Sigmoid colon (tissue), 7 donors: ENCODE measurements around the gene ACACA. TPM values are rescaled to one million over a fixed set of nuclear protein-coding genes. Genes with fewer than 3 reads are reported as not detected.

Source experiments
- DNase-seq: peaks from one replicate; pipeline ENCODE4 v3.0.0-alpha.2; 2019
- H3K27ac ChIP-seq, 4 donors: fragments of 200-600 bp; sonication (generic); one replicate each; pipeline ENCODE4 v1.5.1; 2016 to 2019; ENCODE audit warnings: mild to moderate bottlenecking in 1 of 4
- H3K27me3 ChIP-seq, 3 donors: fragments of 200-600 bp; sonication (generic); one replicate each; pipeline ENCODE4 v1.5.1; 2019; ENCODE audit warnings: mild to moderate bottlenecking in 1 of 3
- H3K36me3 ChIP-seq, 4 donors: fragments of 200-600 bp; sonication (generic); one replicate each; pipeline ENCODE4 v1.5.1; 2016 to 2019
- H3K4me1 ChIP-seq, 4 donors: fragments of 200-600 bp; sonication (generic); one replicate each; pipeline ENCODE4 v1.5.1; 2017 to 2019
- H3K4me3 ChIP-seq, 4 donors: fragments of 200-600 bp; sonication (generic); one replicate each; pipeline ENCODE4 v1.5.1; 2017 to 2019; ENCODE audit warnings: mild to moderate bottlenecking in 2 of 4, moderate library complexity in 1 of 4
- H3K9me3 ChIP-seq, 4 donors: fragments of 200-600 bp in 3 of 4; sonication (generic) in 3 of 4; one replicate each; pipeline versions ENCODE4 v1.5.1 to v1.6.1; 2013 to 2019
- EP300 ChIP-seq, 4 donors: sonication (generic); formaldehyde crosslinking; IDR thresholded peaks; one replicate each; pipeline ENCODE4 v1.6.1; 2017; ENCODE audit warnings: antibody characterized with exemption in 4 of 4
- POLR2A ChIP-seq, 2 donors: fragments of 450-650 bp; IDR thresholded peaks; one replicate each; pipeline ENCODE4 v1.6.1; 2016; ENCODE audit warnings: antibody characterized with exemption in 2 of 2, mild to moderate bottlenecking in 2 of 2, moderate library complexity in 2 of 2
- POLR2AphosphoS5 ChIP-seq, 4 donors: sonication (generic); formaldehyde crosslinking; IDR thresholded peaks; one replicate each; pipeline ENCODE4 v1.6.1; 2017; ENCODE audit warnings: antibody characterized with exemption in 4 of 4
- WGBS, 2 donors: extraction: QIAGEN DNeasy Blood & Tissue Kit; methylation state at CpG; one replicate each; pipeline ENCODE4 v1.1.7; 2013; 5-methylcytosine and 5-hydroxymethylcytosine counted together
- intact Hi-C: fragments of 100-400 bp; cut with DNase I; formaldehyde crosslinking; loops from one replicate; pipeline ENCODE4 v1.15.1; 2023
- polyA plus RNA-seq, 3 donors: library from polyadenylated mRNA; stranded (reverse); fragments of 200-250 nt; gene quantifications; one replicate each; pipeline ENCODE4 v1.2.3, GENCODE V29; 2013
- total RNA-seq, 4 donors: library from RNA; depleted of rRNA; stranded (reverse); fragments of >200 nt; gene quantifications; one replicate each; pipeline ENCODE4 v1.1.0, GENCODE V29; 2016
- TF ChIP-seq, protein P1 (sequence below), 4 experiments: fragments of 450-650 bp in 3 of 4; fragments of 200-600 bp in 1 of 4; IDR thresholded peaks; one replicate each; pipeline ENCODE4 v1.5.1; 2016 to 2019; ENCODE audit warnings: antibody characterized with exemption in 4 of 4, mild to moderate bottlenecking in 3 of 4, moderate library complexity in 2 of 4
- donor health status: healthy with polysubstance abuse.
- donor health status: Bipolar disorder and iron deficiency.
- donor health status: healthy.

ACACA gene
- total and polyA plus RNA-seq, 7 donors: 10.8 to 38.9 (median 27.6) TPM

DNA sequence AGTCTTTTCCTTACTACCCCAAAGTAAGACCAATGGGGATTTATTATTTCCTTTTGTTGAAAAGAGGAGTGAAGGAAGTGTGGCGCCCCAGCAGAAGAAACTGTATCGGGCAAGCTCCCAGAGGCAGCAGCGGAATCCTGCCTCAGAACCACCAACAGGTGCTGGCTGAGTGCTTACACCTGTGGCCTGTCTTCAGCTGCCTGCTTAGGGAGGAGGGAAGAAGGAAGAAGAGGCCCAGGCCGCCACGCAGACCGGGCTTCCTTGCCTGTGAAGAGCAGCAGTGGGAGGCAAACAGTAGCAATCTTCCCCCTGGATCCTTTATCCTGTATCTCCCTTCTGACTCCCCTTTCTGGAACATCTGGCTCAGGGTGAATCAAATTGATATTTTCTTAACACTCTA is 323.2 kb downstream of the ACACA start:
- no peaks in the 10 kb centered on the region for H3K4me1 ChIP-seq
- H3K36me3 ChIP-seq: peaks cover 0 to 26% (median 15%) of the 10 kb centered on the region in 4 donors
- intact Hi-C loops: no loop called here
- TF ChIP-seq, protein P1, sequence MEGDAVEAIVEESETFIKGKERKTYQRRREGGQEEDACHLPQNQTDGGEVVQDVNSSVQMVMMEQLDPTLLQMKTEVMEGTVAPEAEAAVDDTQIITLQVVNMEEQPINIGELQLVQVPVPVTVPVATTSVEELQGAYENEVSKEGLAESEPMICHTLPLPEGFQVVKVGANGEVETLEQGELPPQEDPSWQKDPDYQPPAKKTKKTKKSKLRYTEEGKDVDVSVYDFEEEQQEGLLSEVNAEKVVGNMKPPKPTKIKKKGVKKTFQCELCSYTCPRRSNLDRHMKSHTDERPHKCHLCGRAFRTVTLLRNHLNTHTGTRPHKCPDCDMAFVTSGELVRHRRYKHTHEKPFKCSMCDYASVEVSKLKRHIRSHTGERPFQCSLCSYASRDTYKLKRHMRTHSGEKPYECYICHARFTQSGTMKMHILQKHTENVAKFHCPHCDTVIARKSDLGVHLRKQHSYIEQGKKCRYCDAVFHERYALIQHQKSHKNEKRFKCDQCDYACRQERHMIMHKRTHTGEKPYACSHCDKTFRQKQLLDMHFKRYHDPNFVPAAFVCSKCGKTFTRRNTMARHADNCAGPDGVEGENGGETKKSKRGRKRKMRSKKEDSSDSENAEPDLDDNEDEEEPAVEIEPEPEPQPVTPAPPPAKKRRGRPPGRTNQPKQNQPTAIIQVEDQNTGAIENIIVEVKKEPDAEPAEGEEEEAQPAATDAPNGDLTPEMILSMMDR (IDR thresholded peaks at IDR 0.05): no peak
- TF ChIP-seq EP300 (IDR thresholded peaks at IDR 0.05) (no peak), POLR2A (IDR thresholded peaks at IDR 0.05) (no peak), POLR2AphosphoS5 (IDR thresholded peaks at IDR 0.05) (no peak)
- no peak overlapping the region for H3K27ac ChIP-seq
- no peaks in the 10 kb centered on the region for H3K27me3 ChIP-seq
- H3K4me3 ChIP-seq: no peak overlapping the region
- DNase-seq: no peak
- 68 to 82% methylated on average over 6 of the region's 6 CpGs for WGBS, 2 donors
- H3K9me3 ChIP-seq: no peaks in the 10 kb centered on the region

DNA sequence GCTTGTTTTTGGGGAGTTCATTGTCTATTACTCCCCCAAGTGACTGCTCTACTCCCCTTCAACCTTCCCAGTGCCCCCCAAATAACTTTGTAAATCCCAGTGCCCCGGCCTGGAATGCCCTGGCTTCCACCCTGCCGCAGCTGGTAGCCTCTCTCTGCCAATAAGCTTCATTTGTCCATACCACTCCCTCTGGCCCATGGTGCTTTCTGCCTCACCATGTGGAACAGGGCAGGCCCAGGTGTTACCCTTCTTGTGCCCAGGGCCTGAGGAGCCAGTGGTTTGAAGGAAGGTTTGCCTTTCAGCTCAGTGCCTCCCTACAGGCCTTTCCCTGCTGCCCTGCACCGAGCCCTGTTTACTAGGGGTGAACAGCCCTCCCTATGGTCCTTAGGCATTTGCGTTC is 323.7 kb downstream of the ACACA start:
- Histone ChIP-seq H3K27ac (no peak overlapping the region), H3K4me3 (no peak overlapping the region), H3K27me3 (no peaks in the 10 kb centered on the region), H3K9me3 (no peaks in the 10 kb centered on the region), H3K4me1 (no peaks in the 10 kb centered on the region), H3K36me3 (peaks cover 0 to 26% (median 15%) of the 10 kb centered on the region in 4 donors)
- 92 to 93% methylated on average over 4 of the region's 4 CpGs for WGBS, 2 donors
- no peak for DNase-seq
- intact Hi-C loops: no loop called here
- TF ChIP-seq, protein P1 (IDR thresholded peaks at IDR 0.05): no peak
- TF ChIP-seq EP300 (IDR thresholded peaks at IDR 0.05) (no peak), POLR2AphosphoS5 (IDR thresholded peaks at IDR 0.05) (no peak), POLR2A (IDR thresholded peaks at IDR 0.05) (no peak)

DNA sequence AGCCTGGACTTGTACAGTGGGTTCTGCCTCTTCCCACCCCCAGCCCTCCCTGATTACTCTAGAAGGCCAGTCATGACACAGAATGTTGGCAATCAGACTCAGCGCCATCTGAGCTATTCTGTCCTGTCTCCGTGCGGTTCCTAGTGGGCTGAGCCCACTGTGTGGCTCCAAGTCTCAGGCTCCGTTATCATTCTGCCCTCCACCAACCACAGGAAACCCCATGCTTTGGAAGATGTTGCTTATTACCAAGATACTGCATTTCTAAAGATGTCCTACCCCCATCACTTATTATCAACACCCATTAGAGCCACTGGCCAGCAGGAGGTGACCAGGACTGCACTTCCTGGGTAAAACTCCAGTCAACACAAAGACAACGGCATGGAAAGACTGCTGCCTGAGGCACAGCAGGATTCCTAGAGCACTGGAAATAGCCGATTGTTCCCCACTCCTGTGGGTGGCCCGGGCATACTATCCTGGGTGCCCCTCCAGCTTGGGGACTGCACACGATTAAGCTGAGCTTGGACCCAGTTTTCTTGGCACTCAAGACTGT is 324.2 kb downstream of the ACACA start:
- intact Hi-C loops: no loop called here
- no peaks in the 10 kb centered on the region for H3K27me3 ChIP-seq
- H3K27ac ChIP-seq: no peak overlapping the region
- no peak for DNase-seq
- no peaks in the 10 kb centered on the region for H3K4me1 ChIP-seq
- peaks cover 0 to 24% (median 15%) of the 10 kb centered on the region in 4 donors for H3K36me3 ChIP-seq
- H3K4me3 ChIP-seq: no peak overlapping the region
- H3K9me3 ChIP-seq: no peaks in the 10 kb centered on the region
- TF ChIP-seq, protein P1 (IDR thresholded peaks at IDR 0.05): no peak
- TF ChIP-seq POLR2AphosphoS5 (IDR thresholded peaks at IDR 0.05) (no peak), POLR2A (IDR thresholded peaks at IDR 0.05) (no peak), EP300 (IDR thresholded peaks at IDR 0.05) (no peak)
- WGBS, 2 donors: 88 to 92% methylated on average over 8 of the region's 8 CpGs

DNA sequence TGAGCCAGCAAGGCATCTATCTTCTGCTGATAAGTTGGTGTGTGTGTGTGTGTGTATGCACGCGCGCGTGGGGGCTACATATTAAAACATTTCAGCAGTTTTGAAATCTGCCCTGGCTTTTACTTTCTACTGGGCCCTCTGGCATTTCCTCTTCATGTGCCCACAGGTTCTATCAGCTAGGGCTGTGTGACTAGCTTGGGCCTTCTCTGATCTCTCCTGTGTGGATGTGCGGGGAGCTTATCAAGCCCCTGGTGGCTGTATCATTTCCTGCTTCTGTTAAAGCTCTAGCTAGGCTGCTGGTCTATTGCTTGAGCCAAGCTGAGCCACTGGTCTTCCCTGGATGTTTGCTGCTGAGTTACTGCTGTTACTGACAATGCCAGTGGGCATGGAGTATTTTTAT is 325.3 kb downstream of the ACACA start:
- TF ChIP-seq POLR2AphosphoS5 (IDR thresholded peaks at IDR 0.05) (no peak), POLR2A (IDR thresholded peaks at IDR 0.05) (no peak), EP300 (IDR thresholded peaks at IDR 0.05) (no peak)
- TF ChIP-seq, protein P1 (IDR thresholded peaks at IDR 0.05): no peak
- intact Hi-C loops: no loop called here
- Histone ChIP-seq H3K27me3 (peaks cover 0 to 2% (median 0%) of the 10 kb centered on the region in 3 donors), H3K4me1 (no peaks in the 10 kb centered on the region), H3K4me3 (no peak overlapping the region), H3K9me3 (no peaks in the 10 kb centered on the region), H3K36me3 (peaks cover 0 to 13% (median 6%) of the 10 kb centered on the region in 4 donors), H3K27ac (no peak overlapping the region)
- DNase-seq: no peak
- 88 to 91% methylated on average over 5 of the region's 5 CpGs for WGBS, 2 donors

DNA sequence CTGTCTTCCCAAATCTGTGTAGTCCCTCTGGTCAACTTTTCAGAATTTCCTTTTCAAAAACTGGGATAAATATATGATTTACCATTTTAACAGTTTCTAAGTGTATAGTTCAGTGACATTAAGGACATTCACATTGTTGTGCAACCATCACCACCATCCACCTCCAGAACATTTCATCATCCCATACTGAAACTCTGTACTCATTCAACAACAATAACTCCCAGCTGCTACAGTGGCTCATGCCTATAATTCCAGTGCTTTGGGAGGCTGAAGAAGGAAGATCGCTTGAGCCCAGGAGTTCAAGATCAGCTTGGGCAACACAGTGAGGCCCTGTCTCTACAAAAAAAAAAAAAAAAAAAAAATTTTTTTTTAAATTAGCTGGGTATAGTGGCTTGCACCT is 326.9 kb downstream of the ACACA start:
- 98% methylated on average over 1 of the region's 1 CpG for WGBS, 2 donors
- Histone ChIP-seq H3K9me3 (no peaks in the 10 kb centered on the region), H3K4me1 (no peaks in the 10 kb centered on the region), H3K27ac (no peak overlapping the region), H3K36me3 (peaks cover 0 to 2% (median 0%) of the 10 kb centered on the region in 4 donors), H3K27me3 (peaks cover 0 to 5% (median 0%) of the 10 kb centered on the region in 3 donors), H3K4me3 (no peak overlapping the region)
- no peak for DNase-seq
- intact Hi-C loops: no loop called here
- TF ChIP-seq POLR2A (IDR thresholded peaks at IDR 0.05) (no peak), EP300 (IDR thresholded peaks at IDR 0.05) (no peak)
- TF ChIP-seq, protein P1 (IDR thresholded peaks at IDR 0.05): no peak
